Transverse colon (tissue), 4 donors: ENCODE data around the gene NUDT21. TPM values are rescaled to one million over a fixed set of nuclear protein-coding genes. Genes with fewer than 3 reads are reported as not detected.

ENCODE experiments used
- DNase-seq: peaks from one replicate; pipeline ENCODE4 v3.0.0-alpha.2; 2019
- H3K27ac ChIP-seq, 4 donors: fragments of 200-600 bp; sonication (generic); 2 replicates each; pipeline ENCODE4 v1.5.1; 2016 to 2018; ENCODE audit warnings: inconsistent platforms in 4 of 4
- H3K27me3 ChIP-seq: fragments of 200-600 bp; sonication (generic); 2 replicates; pipeline ENCODE4 v1.5.1; 2017; ENCODE audit warnings: inconsistent platforms
- H3K36me3 ChIP-seq, 4 donors: fragments of 200-600 bp; sonication (generic); 2 replicates each; pipeline ENCODE4 v1.5.1; 2017 to 2019; ENCODE audit warnings: inconsistent platforms in 4 of 4
- H3K4me1 ChIP-seq, 4 donors: fragments of 200-600 bp; sonication (generic); 2 replicates each; pipeline ENCODE4 v1.5.1; 2017 to 2020; ENCODE audit warnings: inconsistent platforms in 4 of 4
- H3K4me3 ChIP-seq, 4 donors: fragments of 200-600 bp; sonication (generic); 1 replicate in 1 of 4; 2 replicates in 3 of 4; pipeline versions ENCODE4 v1.5.1 to v1.6.1; 2017 to 2019; ENCODE audit warnings: inconsistent platforms in 4 of 4
- H3K9me3 ChIP-seq, 2 donors: fragments of 200-600 bp; sonication (generic); 2 replicates each; pipeline ENCODE4 v1.5.1; 2017 to 2019; ENCODE audit warnings: inconsistent platforms in 2 of 2
- CTCF ChIP-seq, 5 experiments: fragments of 200-600 bp in 3 of 5; fragments of 450-650 bp in 2 of 5; sonication (generic) in 3 of 5; IDR thresholded peaks; 1 replicate in 2 of 5; 2 replicates in 3 of 5; pipeline ENCODE4 v1.5.1; 2016 to 2017; ENCODE audit warnings: antibody characterized with exemption in 5 of 5, inconsistent platforms in 3 of 5, mild to moderate bottlenecking in 2 of 5, moderate library complexity in 1 of 5
- EP300 ChIP-seq: sonication (generic); formaldehyde crosslinking; IDR thresholded peaks from one replicate; pipeline ENCODE4 v1.6.1; 2017; ENCODE audit warnings: antibody characterized with exemption, low read depth
- POLR2A ChIP-seq: fragments of 450-650 bp; IDR thresholded peaks from one replicate; pipeline ENCODE4 v1.6.1; 2016; ENCODE audit warnings: antibody characterized with exemption, mild to moderate bottlenecking, moderate library complexity
- POLR2AphosphoS5 ChIP-seq, 3 donors: sonication (generic); formaldehyde crosslinking; IDR thresholded peaks; one replicate each; pipeline ENCODE4 v1.6.1; 2016; ENCODE audit warnings: antibody characterized with exemption in 3 of 3
- WGBS, 2 donors: methylation state at CpG; one replicate each; pipeline ENCODE4 v1.1.5; 2018; ENCODE audit warnings: low coverage in 1 of 2; 5-methylcytosine and 5-hydroxymethylcytosine counted together
- in situ Hi-C, 4 donors: fragments of 200-750 bp; cut with MboI; loops; one replicate each; pipeline versions ENCODE4 v1.15.0 to v1.15.1; 2017; ENCODE audit warnings: low sequenced_read_pairs in 3 of 4, low pct_ligation_motif_present in 1 of 4, low pct_unique_long_range_greater_than_20kb in 1 of 4
- intact Hi-C: fragments of 100-400 bp; cut with DNase I; formaldehyde crosslinking; loops from one replicate; pipeline ENCODE4 v1.15.1; 2023; ENCODE audit warnings: low total_unique reads
- total RNA-seq, 4 donors: library from RNA; depleted of rRNA; stranded (reverse); fragments of >200 nt; gene quantifications; one replicate each; pipeline ENCODE4 v1.1.0, GENCODE V29; 2016

NUDT21 gene
- total RNA-seq, 4 donors from 2014 or later, result 7.5 to 41.9 (median 23.0) TPM

GRCh38 chr16:56414366-56414765 lies 36.8 kb downstream of the NUDT21 start:
- Histone ChIP-seq H3K4me3 (no peak overlapping the region), H3K27ac (no peak overlapping the region), H3K9me3 (no peaks in the 10 kb centered on the region), H3K36me3 (peaks cover 0 to 10% (median 2%) of the 10 kb centered on the region in 4 donors), H3K4me1 (peaks cover 0 to 8% (median under 1%) of the 10 kb centered on the region in 4 donors), H3K27me3 (no peaks in the 10 kb centered on the region)
- 81 to 82% methylated on average over 3 to 5 of the region's 5 CpGs for WGBS, 2 donors
- DNase-seq, result no peak
- TF ChIP-seq EP300 (no peak), CTCF (IDR thresholded peaks at IDR 0.05) (no peak), POLR2AphosphoS5 (IDR thresholded peaks at IDR 0.05) (no peak), POLR2A (no peak)
- intact Hi-C loops, result no loop called here
- in situ Hi-C loops, result no loop called here

GRCh38 chr16:56413381-56413780 lies 37.8 kb downstream of the NUDT21 start:
- H3K27ac ChIP-seq, result no peak overlapping the region
- intact Hi-C loops, result no loop called here
- H3K9me3 ChIP-seq, result no peaks in the 10 kb centered on the region
- peaks cover 3 to 16% (median 7%) of the 10 kb centered on the region in 4 donors for H3K4me1 ChIP-seq
- WGBS, 2 donors, result 73 to 74% methylated on average over 5 of the region's 5 CpGs
- H3K4me3 ChIP-seq, result no peak overlapping the region
- no peaks in the 10 kb centered on the region for H3K27me3 ChIP-seq
- in situ Hi-C loops, result no loop called here
- H3K36me3 ChIP-seq, result peaks cover 0 to 10% (median 4%) of the 10 kb centered on the region in 4 donors
- no peak for DNase-seq
- TF ChIP-seq POLR2A, result no peak
- TF ChIP-seq EP300, result no peak
- no peak for TF ChIP-seq POLR2AphosphoS5 (IDR thresholded peaks at IDR 0.05)
- no peak for TF ChIP-seq CTCF (IDR thresholded peaks at IDR 0.05)

- Histone ChIP-seq H3K4me3 (no peak overlapping the region), H3K9me3 (no peaks in the 10 kb centered on the region), H3K36me3 (peaks cover 0 to 23% (median 11%) of the 10 kb centered on the region in 4 donors), H3K4me1 (peaks cover 3 to 24% (median 9%) of the 10 kb centered on the region in 4 donors), H3K27ac (no peak overlapping the region), H3K27me3 (no peaks in the 10 kb centered on the region)
- in situ Hi-C loops (no loop called here), intact Hi-C loops (no loop called here)
- no peak for DNase-seq
- TF ChIP-seq EP300 (no peak), CTCF (IDR thresholded peaks at IDR 0.05) (no peak), POLR2AphosphoS5 (IDR thresholded peaks at IDR 0.05) (no peak), POLR2A (no peak)
- 87 to 94% methylated on average over 2 of the region's 2 CpGs for WGBS, 2 donors
These were observed 39.5 kb downstream of the NUDT21 start for GRCh38 chr16:56411624-56412023.

GRCh38 chr16:56411123-56411522 lies 40.0 kb downstream of the NUDT21 start:
- Histone ChIP-seq H3K27me3 (no peaks in the 10 kb centered on the region), H3K4me1 (peaks cover 3 to 24% (median 9%) of the 10 kb centered on the region in 4 donors), H3K36me3 (peaks cover 0 to 23% (median 11%) of the 10 kb centered on the region in 4 donors), H3K27ac (no peak overlapping the region), H3K4me3 (no peak overlapping the region), H3K9me3 (no peaks in the 10 kb centered on the region)
- no peak for DNase-seq
- intact Hi-C loops, result no loop called here
- TF ChIP-seq POLR2A, result no peak
- no peak for TF ChIP-seq CTCF (IDR thresholded peaks at IDR 0.05)
- TF ChIP-seq POLR2AphosphoS5 (IDR thresholded peaks at IDR 0.05), result no peak
- no peak for TF ChIP-seq EP300
- 71 to 77% methylated on average over 3 to 5 of the region's 5 CpGs for WGBS, 2 donors
- in situ Hi-C loops, result no loop called here
